ENCODE measurements around the gene SLAIN2.
"Not testable (repeated sequence)": the region's sequence is repeated elsewhere in the genome, so short reads cannot be mapped to it uniquely, and the experiment has no call there.

Gene SLAIN2

DNA sequence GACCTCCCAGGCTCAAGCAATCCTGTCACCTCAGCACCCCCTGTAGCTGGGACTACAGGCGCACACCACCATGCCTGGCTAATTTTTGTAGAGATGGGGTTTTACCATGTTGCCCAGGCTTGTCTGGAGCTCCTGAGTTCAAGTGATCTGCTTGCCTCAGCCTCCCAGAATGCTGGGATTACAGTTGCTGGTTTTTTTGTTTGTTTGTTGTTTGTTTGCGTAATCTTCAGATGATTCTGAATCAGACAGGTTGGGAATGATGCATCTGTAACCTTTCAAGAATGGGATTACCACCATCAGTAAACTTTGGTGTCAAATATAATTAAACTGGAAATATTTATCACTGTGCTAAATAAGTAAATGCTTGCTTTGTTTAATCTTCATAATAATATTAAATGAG, 79.8 kb downstream of the SLAIN2 start:
- Histone ChIP-seq H3K4me3 (no peak overlapping the region), H3K27ac (no peak overlapping the region)

- Histone ChIP-seq H3K27ac (no peak overlapping the region), H3K4me3 (no peak overlapping the region)
These were observed 87.6 kb downstream of the SLAIN2 start for GRCh38 chr4:48428926-48429325.

GRCh38 chr4:48429709-48430474, 88.6 kb downstream of the SLAIN2 start:
- H3K27ac ChIP-seq, result peak overlapping the region in 1 of 21 experiments; percentile 48
- no peak overlapping the region for H3K4me3 ChIP-seq

- Histone ChIP-seq H3K4me3 (no peak overlapping the region), H3K27ac (peak overlapping the region in 2 of 21 experiments; percentile 25 to 66)
These were observed 90.1 kb downstream of the SLAIN2 start for GRCh38 chr4:48431401-48431800.

- H3K27ac ChIP-seq, result no peak overlapping the region
These were observed 90.7 kb downstream of the SLAIN2 start for GRCh38 chr4:48432017-48432416.

GRCh38 chr4:48436318-48436717, 95.0 kb downstream of the SLAIN2 start:
- H3K4me3 ChIP-seq, result no peak overlapping the region
- H3K27ac ChIP-seq, result no peak overlapping the region

More at GRCh38 chr4:48432017-48432416, 90.7 kb downstream of the SLAIN2 start:
- H3K4me3 ChIP-seq, result no peak overlapping the region

GRCh38 chr4:48439988-48440387, 98.7 kb downstream of the SLAIN2 start:
- H3K4me3 ChIP-seq, result no peak overlapping the region
- no peak overlapping the region for H3K27ac ChIP-seq

DNA sequence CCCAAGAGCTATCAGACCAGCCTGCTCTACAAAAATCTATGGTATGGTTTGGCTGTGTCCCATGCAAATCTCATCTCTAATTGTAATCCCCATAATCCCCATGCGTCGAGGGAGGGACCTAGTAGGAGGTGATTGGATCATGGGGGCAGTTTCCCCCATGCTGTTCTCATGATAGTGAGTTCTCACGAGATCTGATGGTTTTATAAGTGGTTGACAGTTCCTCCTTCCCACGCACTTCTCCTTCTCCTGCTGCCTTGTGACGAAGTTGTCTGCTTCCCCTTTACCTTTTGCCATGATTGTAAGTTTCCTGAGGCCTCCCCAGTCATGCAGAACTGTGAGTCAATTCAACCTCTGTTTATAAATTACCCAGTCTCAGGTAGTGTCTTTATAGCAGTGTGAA, 99.6 kb downstream of the SLAIN2 start:
- not testable (repeated sequence) for H3K27ac ChIP-seq, H3K4me3 ChIP-seq

DNA sequence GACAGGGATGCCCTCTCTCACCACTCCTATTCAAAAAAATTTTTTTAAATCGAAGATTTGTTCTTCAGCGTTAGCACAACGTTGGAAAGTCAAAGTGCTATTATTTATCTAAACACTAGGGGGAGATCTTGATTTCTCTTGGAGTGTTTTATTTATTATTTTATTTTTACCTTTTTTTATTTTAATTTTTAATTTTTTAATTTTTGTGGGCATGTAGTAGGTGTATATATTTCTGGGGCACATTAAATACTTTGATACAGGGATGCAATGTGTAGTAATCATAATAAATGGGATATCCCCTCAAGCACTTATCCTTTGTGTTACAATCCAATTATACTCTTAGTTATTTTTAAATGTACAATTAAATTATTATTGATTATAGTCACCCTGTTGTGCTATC, 104.4 kb downstream of the SLAIN2 start:
- H3K27ac ChIP-seq, result no peak overlapping the region
- no peak overlapping the region for H3K4me3 ChIP-seq

DNA sequence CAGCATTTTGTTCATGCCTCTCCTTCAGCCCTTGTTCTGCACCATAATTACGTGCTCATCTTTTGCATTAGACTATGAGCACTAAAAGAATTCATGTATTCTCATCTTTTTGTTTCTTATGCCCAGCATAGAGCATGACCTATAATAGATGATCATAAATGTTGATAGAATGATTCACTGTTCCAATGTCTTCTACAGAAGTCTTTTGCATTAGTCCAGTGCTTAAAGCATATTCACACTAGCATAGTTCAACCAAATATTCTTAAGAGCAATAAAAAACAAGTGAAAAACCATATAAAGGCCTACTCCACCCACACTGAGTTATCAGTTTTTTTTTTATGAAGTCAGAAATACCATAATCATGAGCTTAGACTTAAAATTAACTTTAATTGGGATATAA, 105.3 kb downstream of the SLAIN2 start:
- H3K27ac ChIP-seq, result no peak overlapping the region
- no peak overlapping the region for H3K4me3 ChIP-seq

DNA sequence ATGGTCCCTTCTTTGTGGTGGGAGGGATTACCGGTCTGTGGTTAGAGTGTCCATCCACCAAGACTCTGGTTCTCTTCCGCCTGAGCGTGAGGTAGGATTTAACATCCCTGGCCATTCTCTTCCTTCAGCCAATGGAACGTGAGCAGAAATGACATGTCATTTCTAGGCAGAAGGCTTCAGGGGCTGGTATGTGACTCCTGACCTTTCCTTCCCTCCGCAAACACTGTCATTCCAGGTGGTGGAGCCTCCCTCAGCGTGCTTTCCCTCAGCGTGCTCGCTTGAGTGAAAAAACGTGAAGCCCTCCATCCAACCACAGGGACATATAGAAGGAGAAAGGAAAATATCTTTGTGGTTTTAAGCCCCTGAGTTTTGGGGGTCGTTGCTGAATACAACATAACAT, 107.8 kb downstream of the SLAIN2 start:
- H3K4me3 ChIP-seq, result no peak overlapping the region

GRCh38 chr4:48450740-48451139, 109.4 kb downstream of the SLAIN2 start:
- no peak overlapping the region for H3K4me3 ChIP-seq
- H3K27ac ChIP-seq, result no peak overlapping the region

More for the DNA sequence above, 107.8 kb downstream of the SLAIN2 start:
- no peak overlapping the region for H3K27ac ChIP-seq

DNA sequence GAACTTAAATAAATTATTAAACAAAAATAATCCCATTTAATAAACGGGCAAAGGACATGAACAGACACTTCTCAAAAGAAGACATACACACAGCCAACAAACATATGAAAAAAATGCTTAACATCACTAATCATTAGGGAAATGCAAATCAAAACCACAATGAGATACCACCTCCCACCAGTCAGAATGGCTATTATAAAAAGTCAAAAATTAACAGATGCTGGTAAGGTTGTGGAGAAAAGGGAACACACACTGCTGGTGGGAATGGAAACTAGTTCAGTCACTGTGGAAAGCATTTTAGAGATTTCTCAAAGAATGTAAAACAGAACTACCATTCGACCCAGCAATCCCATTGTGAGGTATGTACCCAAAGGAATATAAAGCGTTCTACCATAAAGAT, 110.3 kb downstream of the SLAIN2 start:
- H3K27ac ChIP-seq, H3K4me3 ChIP-seq: not testable (repeated sequence)

- no peak overlapping the region for H3K27ac ChIP-seq
- no peak overlapping the region for H3K4me3 ChIP-seq
These were observed 113.3 kb downstream of the SLAIN2 start for GRCh38 chr4:48454591-48454990.

- H3K4me3 ChIP-seq, result no peak overlapping the region
- H3K27ac ChIP-seq, result no peak overlapping the region
These were observed 119.7 kb downstream of the SLAIN2 start for GRCh38 chr4:48461000-48461399.

DNA sequence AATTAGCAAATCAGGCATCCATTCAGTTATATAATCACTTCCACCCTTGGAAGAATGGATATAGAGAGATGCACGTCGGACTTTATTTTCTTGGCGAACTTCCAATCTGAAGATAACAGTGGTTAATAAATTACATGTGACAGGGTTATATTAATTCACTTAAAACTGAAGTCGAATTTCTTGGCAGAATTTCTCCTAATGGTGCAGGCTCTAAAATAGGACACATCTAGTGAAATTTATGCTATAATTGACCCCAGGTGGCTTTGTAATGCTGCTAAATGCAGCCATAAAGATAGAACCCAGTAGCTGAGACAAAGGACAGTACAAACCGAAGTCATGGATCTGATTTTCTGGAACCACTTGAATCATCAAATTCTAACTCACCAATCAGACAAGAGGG, 121.0 kb downstream of the SLAIN2 start:
- H3K4me3 ChIP-seq, result no peak overlapping the region
- no peak overlapping the region for H3K27ac ChIP-seq

DNA sequence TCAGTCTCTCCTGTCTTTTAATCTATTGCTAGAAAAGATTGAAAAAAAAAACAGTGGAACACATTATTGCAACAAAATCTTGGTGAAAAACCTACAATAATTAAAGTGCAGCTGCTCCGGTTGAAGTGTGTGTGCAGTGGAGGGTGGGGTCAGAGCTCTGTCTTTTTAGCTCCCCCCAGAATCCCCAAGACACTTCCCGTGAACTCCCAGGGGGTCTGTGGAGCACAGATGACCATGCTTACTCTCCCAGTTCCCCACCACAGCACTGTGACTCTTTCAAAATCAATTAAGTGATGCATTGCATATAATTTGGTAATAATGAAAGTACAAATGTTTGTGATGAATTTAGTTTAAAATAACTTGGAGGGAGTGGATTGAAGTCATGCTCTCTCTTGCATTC, 126.1 kb downstream of the SLAIN2 start:
- Histone ChIP-seq H3K27ac (no peak overlapping the region), H3K4me3 (no peak overlapping the region)

GRCh38 chr4:48467891-48468290, 126.6 kb downstream of the SLAIN2 start:
- H3K27ac ChIP-seq, result no peak overlapping the region
- H3K4me3 ChIP-seq, result no peak overlapping the region

DNA sequence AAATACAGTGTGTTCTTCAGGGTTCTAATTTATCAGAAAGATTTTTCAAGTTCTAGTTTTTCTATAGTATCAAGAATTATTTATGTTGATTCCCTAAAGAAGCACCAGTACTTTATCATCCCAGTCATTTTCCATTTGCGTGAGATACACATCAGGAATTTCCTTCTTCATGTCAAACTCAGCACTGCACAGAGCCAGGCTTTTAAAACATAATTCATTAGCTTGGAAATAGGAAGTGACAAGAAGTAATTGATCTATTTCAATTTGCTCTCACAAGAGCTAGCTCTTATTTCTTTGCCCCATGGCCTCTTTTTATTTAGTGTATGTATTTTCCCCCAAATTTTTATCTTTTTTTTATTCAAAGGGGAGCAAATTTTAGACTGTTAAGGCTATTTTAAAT, 128.8 kb downstream of the SLAIN2 start:
- Histone ChIP-seq H3K4me3 (no peak overlapping the region), H3K27ac (no peak overlapping the region)

GRCh38 chr4:48470570-48470969, 129.2 kb downstream of the SLAIN2 start:
- H3K4me3 ChIP-seq, result no peak overlapping the region

GRCh38 chr4:48472794-48473193, 131.5 kb downstream of the SLAIN2 start:
- Histone ChIP-seq H3K4me3 (no peak overlapping the region), H3K27ac (no peak overlapping the region)

More at GRCh38 chr4:48470570-48470969, 129.2 kb downstream of the SLAIN2 start:
- no peak overlapping the region for H3K27ac ChIP-seq

GRCh38 chr4:48475770-48476169, 134.4 kb downstream of the SLAIN2 start:
- no peak overlapping the region for H3K4me3 ChIP-seq
- no peak overlapping the region for H3K27ac ChIP-seq
